ENCODE data around the gene RELL2. TPM values are rescaled to one million over a fixed set of nuclear protein-coding genes. Genes with fewer than 3 reads are reported as not detected.
A peak's percentile ranks its signal among the peaks of the same experiment; 100 is the strongest.

Gene RELL2
- total RNA-seq, 1 experiment from 2014 or later = 7.0 TPM

GRCh38 chr5:141649056-141649688, 12.4 kb downstream of the RELL2 start:
- no peak for DNase-seq (ENCODE audit: low read depth)

GRCh38 chr5:141649972-141650371, 13.2 kb downstream of the RELL2 start:
- DNase-seq (ENCODE audit: low read depth) = no peak

- DNase-seq (ENCODE audit: low read depth) = peak; percentile 40
Measured at GRCh38 chr5:141650851-141651727, 14.3 kb downstream of the RELL2 start, which contains the start of gene FCHSD1. Gene FCHSD1, minus strand, starts transcription at chr5:141651418. Its CDS starts 50 bp downstream, at chr5:141651368.

- DNase-seq (ENCODE audit: low read depth) = no peak
Measured at GRCh38 chr5:141651728-141652105, 14.9 kb downstream of the RELL2 start.

GRCh38 chr5:141654298-141654697, 17.5 kb downstream of the RELL2 start:
- DNase-seq (ENCODE audit: low read depth) = peak; percentile 59

- DNase-seq (ENCODE audit: low read depth) = no peak
Measured at GRCh38 chr5:141655020-141655419, 18.2 kb downstream of the RELL2 start.

- DNase-seq (ENCODE audit: low read depth) = no peak
Measured at GRCh38 chr5:141656396-141656795, 19.6 kb downstream of the RELL2 start.

- no peak for DNase-seq (ENCODE audit: low read depth)
Measured at GRCh38 chr5:141657404-141657803, 20.6 kb downstream of the RELL2 start.

- DNase-seq (ENCODE audit: low read depth) = peak; percentile 92
Measured at GRCh38 chr5:141657937-141658545, 21.2 kb downstream of the RELL2 start.

- DNase-seq (ENCODE audit: low read depth) = no peak
Measured at GRCh38 chr5:141662028-141662427, 25.2 kb downstream of the RELL2 start.

GRCh38 chr5:141663506-141663905, 26.7 kb downstream of the RELL2 start:
- no peak for DNase-seq (ENCODE audit: low read depth)

GRCh38 chr5:141664733-141665461, 28.1 kb downstream of the RELL2 start:
- DNase-seq (ENCODE audit: low read depth) = peak; percentile 53

GRCh38 chr5:141665995-141666940, 29.5 kb downstream of the RELL2 start:
- no peak for DNase-seq (ENCODE audit: low read depth)

- DNase-seq (ENCODE audit: low read depth) = no peak
Measured at GRCh38 chr5:141668601-141669265, 31.9 kb downstream of the RELL2 start.

- no peak for DNase-seq (ENCODE audit: low read depth)
Measured at GRCh38 chr5:141669520-141669919, 32.7 kb downstream of the RELL2 start.

- no peak for DNase-seq (ENCODE audit: low read depth)
Measured at GRCh38 chr5:141672071-141672840, 35.5 kb downstream of the RELL2 start.

- no peak for DNase-seq (ENCODE audit: low read depth)
Measured at GRCh38 chr5:141672841-141673813, 36.3 kb downstream of the RELL2 start.

GRCh38 chr5:141674747-141675146, 38.0 kb downstream of the RELL2 start:
- DNase-seq (ENCODE audit: low read depth) = no peak
